HG03354 (cell line): ENCODE data around the gene ITPR1.

ENCODE experiments used
- ATAC-seq: cut with Tn5 transposase; IDR thresholded peaks from one replicate; pipeline ENCODE4 v1.9.1; 2021; ENCODE audit warnings: mild to moderate bottlenecking; ENCODE audit not compliant: unreplicated experiment, poor library complexity, severe bottlenecking

Gene ITPR1

DNA sequence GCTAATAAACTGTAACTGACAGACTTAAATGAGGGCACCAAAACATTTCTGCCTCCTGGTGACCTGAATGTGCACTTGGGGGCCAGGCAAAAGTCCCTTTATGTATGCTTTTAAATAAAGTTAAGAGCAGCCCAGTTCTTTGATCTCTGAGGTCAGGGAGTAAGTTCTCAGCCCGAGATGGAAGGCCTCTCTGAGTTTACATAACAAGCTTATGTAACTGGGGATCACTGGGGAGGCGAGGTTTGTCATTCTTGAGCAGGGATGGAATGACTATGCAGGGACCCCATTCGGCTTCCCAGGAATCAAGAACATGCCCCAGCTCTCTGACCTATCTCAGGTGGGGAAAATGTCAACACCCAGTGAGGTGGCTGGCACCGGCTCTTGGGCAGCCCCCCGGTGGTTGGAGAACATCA, 287.4 kb downstream of the ITPR1 start:
- no peak for ATAC-seq

DNA sequence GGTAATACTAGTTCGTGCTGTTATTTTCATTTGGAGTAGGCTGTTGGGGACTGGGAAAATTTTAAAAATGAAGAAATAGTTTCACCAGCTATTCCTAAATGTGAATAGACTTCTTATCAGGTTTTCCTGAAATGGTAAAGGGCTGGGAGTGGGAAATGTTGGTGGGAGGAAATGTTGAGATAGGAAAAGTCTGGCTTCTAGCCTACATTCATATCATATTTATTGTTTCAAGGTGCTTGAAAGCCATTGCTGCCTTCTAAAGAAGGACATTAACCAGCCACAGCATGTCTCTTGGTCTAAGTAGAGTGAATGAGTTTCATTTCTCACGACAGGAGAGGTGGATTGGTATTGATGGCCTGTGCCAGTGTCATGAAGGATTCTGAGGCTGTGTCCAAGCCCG, 288.9 kb downstream of the ITPR1 start:
- ATAC-seq = no peak

DNA sequence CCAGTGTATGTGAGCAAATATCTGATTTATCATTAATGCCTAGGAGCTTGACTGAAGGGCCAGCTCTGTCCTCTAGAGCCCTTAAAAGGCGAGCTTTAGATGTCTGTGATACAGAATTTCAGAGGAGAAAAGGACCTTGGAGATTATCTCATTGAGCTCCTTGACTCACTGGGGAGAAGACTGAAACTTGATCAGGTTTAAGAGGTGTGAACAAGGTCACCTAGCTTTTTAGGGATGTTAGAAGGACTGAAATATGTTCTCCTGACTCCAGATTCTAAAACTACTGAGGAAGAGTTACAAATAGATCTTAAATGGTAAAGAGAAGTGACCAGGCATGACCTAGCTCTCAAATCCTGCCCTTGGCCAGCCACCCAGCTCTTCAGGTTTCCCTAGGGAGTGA, 292.4 kb downstream of the ITPR1 start:
- no peak for ATAC-seq

DNA sequence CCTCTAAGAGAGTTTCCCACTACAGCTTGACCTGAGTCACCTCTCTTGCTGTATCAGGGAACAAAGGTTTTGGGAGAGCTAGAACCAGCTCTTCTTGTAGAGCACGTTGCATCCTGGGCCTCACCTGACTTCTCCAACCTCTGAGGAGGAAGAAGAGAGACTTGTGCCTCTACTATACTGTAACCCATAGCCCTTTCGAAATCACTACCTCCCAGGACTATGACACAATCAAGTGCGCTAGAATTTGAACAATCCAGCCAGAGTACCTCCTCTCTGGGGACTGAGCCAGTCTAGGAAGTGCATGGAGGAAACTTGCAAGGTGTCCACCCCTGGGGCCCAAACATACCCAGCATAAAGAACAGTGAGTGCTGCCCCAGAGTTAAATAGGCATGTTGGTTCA, 293.3 kb downstream of the ITPR1 start:
- ATAC-seq = no peak

GRCh38 chr3:4791358-4791757, 298.2 kb downstream of the ITPR1 start:
- ATAC-seq = no peak

GRCh38 chr3:4793311-4793710, 300.2 kb downstream of the ITPR1 start:
- ATAC-seq = no peak

- no peak for ATAC-seq
These were observed 301.2 kb downstream of the ITPR1 start for GRCh38 chr3:4794331-4794730.

DNA sequence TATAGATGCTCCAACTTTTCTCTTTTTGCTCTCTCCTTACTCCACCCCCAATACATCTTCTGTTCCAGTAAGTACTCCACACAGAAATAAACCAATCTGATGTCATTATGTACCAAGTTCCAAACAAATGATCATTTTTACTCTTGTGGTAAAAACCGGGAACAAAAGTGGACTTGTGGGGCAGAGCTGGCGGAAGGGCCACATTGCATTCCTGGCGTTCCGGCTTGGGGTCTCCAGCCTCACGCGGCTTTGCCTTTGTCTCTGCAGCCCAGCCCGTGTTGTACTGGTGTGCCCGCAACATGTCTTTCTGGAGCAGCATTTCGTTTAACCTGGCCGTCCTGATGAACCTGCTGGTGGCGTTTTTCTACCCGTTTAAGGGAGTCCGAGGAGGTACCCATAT, 301.6 kb downstream of the ITPR1 start:
- no peak for ATAC-seq

- no peak for ATAC-seq
These were observed 302.8 kb downstream of the ITPR1 start for GRCh38 chr3:4795905-4796304.

DNA sequence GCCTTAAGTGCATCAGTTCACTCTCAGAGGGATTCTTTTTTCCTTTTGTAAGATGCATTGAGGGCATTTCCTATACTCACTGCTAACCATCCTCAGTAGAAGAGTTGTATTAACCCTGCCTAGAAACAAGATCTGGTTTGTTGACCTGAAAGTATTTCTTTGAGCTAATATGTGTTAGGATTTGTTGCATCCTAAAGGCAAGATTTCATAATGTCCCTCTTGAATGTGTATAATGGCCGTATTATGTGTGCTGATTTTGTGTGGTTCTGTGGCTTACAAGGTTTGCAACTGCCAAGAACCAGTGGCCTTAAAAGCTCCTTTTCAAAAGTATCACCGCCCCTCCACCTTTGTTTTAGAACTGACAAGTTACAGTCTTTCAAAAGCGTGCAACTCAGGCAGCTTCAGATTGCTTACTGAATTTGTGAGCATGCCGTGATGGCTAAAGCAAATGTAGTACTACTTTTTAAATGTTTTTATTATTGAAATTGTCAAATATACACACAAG, 304.1 kb downstream of the ITPR1 start:
- ATAC-seq = no peak

DNA sequence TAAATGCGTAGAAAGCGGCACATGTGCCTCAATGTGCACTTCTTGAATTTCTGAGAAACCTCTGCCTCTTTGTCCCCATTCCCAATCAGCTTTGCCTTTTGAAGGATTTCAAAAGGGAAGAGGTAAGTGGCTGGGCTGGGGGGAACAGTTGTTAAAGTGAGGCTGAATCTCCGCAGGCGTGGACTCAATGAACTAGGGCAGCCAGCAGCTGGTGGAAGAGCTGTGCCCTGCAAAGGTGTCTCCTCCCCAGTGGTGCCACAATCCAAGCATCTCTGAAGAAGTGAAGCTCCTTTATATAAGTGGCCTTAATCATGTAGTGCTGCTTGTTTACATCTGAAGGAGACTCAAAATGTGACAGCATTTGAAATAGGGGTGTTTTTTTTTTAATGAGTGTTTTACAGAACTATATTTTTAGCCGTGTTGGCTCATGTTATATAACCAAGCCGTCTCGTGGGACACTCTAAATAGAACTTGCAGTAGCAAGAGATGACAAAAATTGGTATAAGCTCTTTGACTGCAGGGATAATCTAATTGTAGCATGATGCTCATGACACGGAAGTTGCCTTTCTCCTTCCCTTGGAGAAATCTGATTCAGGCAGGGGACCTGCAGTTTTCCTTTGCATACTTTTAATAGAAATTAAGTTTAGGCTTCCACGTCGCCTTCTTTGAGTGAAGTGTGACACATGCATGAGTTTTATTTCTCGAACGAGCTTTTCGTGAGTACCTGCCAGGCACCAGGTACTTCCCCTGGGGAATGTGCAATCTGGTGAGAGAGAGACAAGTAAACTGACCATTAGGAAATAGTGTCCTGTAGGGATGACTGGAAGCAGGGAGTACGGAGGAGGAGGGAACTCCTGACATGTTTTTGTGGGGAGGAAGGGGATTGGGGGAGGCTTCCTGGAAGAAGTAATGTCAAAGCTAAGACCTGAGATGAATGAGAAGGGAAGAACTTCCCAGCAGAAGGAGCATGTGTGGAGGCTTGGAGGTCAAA, 306.4 kb downstream of the ITPR1 start:
- no peak for ATAC-seq

GRCh38 chr3:4800595-4800994, 307.4 kb downstream of the ITPR1 start:
- no peak for ATAC-seq

DNA sequence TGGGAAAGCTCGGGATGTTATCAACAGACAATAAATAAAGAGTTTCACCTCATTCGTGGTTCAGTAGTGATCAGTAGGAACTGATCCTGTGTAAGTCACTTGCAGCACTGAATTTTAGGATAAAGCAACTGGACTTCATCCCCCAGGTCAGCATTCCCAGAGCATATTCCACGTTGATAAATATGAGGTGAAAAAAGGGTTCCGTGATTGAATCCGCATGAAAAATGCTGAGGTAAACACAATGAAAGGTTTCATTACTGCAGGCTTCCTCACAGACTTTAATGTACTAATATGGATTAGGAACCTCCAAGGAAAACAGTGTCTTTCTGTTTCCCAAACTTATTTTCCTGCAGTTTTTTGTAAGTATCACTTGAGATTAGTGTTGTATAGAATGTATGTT, 308.7 kb downstream of the ITPR1 start:
- no peak for ATAC-seq

GRCh38 chr3:4802903-4803302, 309.8 kb downstream of the ITPR1 start:
- ATAC-seq = no peak

DNA sequence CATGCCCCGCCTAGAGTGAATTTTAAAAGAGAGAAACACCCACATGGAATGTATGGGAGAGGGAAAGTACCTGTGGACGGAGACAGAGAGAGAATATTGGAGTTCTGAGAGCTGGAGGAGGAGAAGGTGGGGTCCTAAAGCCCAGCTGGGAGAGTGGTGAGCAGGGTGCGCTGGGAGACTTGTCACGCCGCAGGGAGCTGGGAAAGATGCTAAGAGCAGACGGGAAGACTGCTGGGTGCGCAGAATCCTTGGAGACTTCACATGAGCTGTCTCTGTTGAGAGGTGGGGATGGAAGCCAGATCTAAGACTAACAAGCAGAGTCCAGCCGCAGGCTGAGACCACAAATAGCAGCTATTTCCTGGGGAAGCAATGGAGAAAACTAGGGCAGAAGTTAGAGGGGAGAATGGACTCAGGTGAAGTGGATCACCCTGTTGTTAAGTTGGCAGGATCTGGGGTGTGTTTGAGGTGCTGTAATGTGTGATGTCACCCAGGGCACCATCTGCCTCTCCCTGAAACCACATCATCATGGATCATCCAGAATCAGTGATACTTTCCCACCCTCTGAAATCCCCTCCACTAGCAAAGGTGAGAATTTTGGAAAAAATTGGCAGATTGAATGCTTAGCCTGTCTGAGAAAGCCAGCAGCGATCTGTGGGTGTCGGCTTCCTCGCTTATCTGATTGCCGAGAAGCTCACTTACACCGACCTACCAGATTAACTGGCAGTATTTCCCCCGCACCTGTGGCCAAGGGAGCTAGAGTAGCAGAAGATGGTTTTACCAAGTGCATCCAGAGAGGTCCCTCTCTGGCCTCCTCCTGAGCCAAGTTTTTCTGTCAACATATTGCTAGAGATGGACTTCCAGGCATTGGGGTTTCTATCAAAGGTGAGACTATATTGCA, 311.3 kb downstream of the ITPR1 start:
- no peak for ATAC-seq

- no peak for ATAC-seq
These were observed 312.5 kb downstream of the ITPR1 start for GRCh38 chr3:4805662-4806061.

DNA sequence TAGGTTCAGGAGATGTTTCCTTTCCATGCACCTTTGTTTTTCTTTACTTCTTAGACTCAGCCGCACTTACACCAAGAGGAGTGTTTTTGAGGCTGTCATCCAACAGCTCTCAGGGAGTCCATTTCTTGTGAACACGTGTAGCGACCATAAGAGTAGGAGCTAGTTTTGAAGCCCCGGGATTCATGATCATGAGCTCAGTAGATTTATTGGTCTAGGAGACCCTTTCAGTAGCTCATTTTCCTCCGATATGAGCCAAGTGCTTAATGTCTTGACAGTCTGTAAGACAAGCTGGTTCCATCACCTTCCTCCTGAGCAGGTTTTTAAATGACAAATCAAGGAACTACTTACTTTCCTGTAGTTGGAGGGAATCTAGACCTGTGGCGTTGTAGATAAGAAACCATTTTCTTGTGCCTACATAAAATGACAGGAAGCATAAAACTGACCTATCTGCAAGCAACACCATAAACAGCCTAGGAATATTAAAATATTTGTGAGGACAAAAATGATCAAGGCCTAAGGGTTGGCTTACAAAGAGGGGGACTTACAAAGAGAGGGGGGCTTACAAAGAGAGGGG, 313.5 kb downstream of the ITPR1 start:
- no peak for ATAC-seq

DNA sequence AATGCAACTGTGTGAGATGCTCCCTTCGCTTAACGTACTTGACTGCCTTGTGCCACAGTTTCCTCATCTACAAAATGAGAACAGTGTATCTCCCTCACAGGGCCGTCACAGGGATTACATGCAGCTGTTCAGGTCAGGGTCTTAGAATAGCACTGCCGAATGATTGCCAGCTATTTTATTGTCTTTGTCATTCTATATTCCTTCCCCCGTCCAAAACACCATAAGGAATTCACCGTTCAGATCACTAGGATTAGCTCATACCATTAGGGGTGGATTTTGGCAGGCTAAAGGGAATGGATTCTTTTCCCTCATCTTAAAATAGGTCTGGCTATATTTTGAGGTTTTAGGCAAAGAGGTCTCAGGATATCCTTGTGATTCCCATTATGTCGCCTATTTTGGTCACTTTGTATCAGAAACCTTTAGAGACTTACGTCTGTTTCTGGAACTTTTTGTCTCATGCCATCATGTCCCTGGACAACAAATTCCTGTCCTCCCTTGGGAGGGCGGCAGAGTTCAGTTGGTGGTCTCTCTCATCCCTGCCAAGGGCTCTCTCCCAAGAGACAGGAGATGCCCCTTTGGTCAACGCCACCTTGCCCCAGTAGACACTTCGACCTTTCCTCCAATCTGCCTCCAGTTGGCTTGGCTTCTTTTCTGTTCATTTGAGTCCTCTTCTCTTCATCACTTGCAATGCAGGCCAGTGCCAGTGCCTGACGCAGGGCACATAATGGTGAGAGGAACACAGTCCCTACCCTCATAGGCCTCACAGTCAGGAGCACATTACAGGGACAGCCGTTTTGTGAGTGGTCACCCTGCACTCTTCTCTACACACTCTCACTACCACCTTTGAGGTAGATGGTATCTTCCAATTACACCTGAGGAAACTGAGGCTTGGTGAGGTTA, 314.5 kb downstream of the ITPR1 start:
- no peak for ATAC-seq

- ATAC-seq = no peak
These were observed 315.5 kb downstream of the ITPR1 start for GRCh38 chr3:4808637-4809036.
